WTC11 (cell line): ENCODE results near the gene VWA5A. TPM values are rescaled to one million over a fixed set of nuclear protein-coding genes. Genes with fewer than 3 reads are reported as not detected.

Experiments used
- ATAC-seq: fragments of 200-7000 bp; cut with Tn5 transposase; 2 replicates; pipeline ENCODE4 v1.10.0; 2021; ENCODE audit warnings: mild to moderate bottlenecking, moderate library complexity
- CTCF ChIA-PET: fragments of 300-600 bp; sonication (Branson Sonifier 250); formaldehyde crosslinking; loops from one replicate; lab custom pipeline; 2021; ENCODE audit warnings: antibody characterized with exemption; lab: Charles Lee
- POLR2A ChIA-PET: fragments of 350-600 bp; sonication (Branson Sonifier 250); formaldehyde crosslinking; loops from one replicate; lab custom pipeline; 2021; ENCODE audit warnings: antibody characterized with exemption; lab: Charles Lee
- DNase-seq: peaks from one replicate; pipeline ENCODE4 v3.0.0; 2021; ENCODE audit warnings: low spot score
- H3K27ac Mint-ChIP-seq: 2 replicates; pipeline ENCODE4 v1.8.0; 2021; ENCODE audit warnings: mixed read lengths
- H3K27me3 Mint-ChIP-seq: 2 replicates; pipeline ENCODE4 v1.8.0; 2021; ENCODE audit warnings: low read depth, mild to moderate bottlenecking, moderate library complexity, mixed read lengths
- H3K36me3 Mint-ChIP-seq: 2 replicates; pipeline ENCODE4 v1.8.0; 2021; ENCODE audit warnings: mixed read lengths
- H3K4me1 Mint-ChIP-seq: 2 replicates; pipeline ENCODE4 v1.8.0; 2022; ENCODE audit warnings: mixed read lengths
- H3K4me3 Mint-ChIP-seq: 2 replicates; pipeline ENCODE4 v1.8.0; 2021; ENCODE audit warnings: mild to moderate bottlenecking, moderate library complexity, mixed read lengths
- H3K9me3 Mint-ChIP-seq: 2 replicates; pipeline ENCODE4 v1.8.0; 2021; ENCODE audit warnings: mixed read lengths
- ATF6 ChIP-seq: sonication (generic); formaldehyde crosslinking; IDR thresholded peaks from 2 replicates; pipeline ENCODE4 v1.8.1; 2023; ENCODE audit warnings: mild to moderate bottlenecking, missing genetic modification reagents
- CREM ChIP-seq: sonication (generic); formaldehyde crosslinking; IDR thresholded peaks from 2 replicates; pipeline ENCODE4 v1.8.1; 2022; ENCODE audit warnings: mild to moderate bottlenecking, missing genetic modification reagents, moderate library complexity
- EMX1 ChIP-seq: fragments of 250-450 bp; sonication (Bioruptor Pico); IDR thresholded peaks from 2 replicates; pipeline ENCODE4 v1.8.0; 2021; ENCODE audit warnings: mild to moderate bottlenecking
- FOXP4 ChIP-seq: sonication (generic); formaldehyde crosslinking; IDR thresholded peaks from 2 replicates; pipeline ENCODE4 v1.8.0; 2022; ENCODE audit warnings: mild to moderate bottlenecking, missing genetic modification reagents
- IRF2 ChIP-seq: sonication (generic); formaldehyde crosslinking; IDR thresholded peaks from 2 replicates; pipeline ENCODE4 v1.8.0; 2022; ENCODE audit warnings: low read depth, missing genetic modification reagents, borderline replicate concordance
- MXD4 ChIP-seq: fragments of 250-450 bp; sonication (Bioruptor Pico); IDR thresholded peaks from 2 replicates; pipeline ENCODE4 v1.8.0; 2021; ENCODE audit warnings: mild to moderate bottlenecking, moderate library complexity, borderline replicate concordance
- OVOL2 ChIP-seq: fragments of 250-450 bp; sonication (Bioruptor Pico); IDR thresholded peaks from 2 replicates; pipeline ENCODE4 v1.9.0; 2021; ENCODE audit warnings: mild to moderate bottlenecking, borderline replicate concordance
- SP1 ChIP-seq: sonication (generic); formaldehyde crosslinking; conservative IDR thresholded peaks from 2 replicates; pipeline ENCODE4 v1.8.1; 2022; ENCODE audit warnings: missing genetic modification reagents
- ZMAT4 ChIP-seq: fragments of 250-450 bp; sonication (Bioruptor Pico); IDR thresholded peaks from 2 replicates; pipeline ENCODE4 v1.9.0; 2021; ENCODE audit warnings: mild to moderate bottlenecking
- ZNF219 ChIP-seq: sonication (generic); formaldehyde crosslinking; IDR thresholded peaks from 2 replicates; pipeline ENCODE4 v1.8.0; 2023; ENCODE audit warnings: missing genetic modification reagents, mild to moderate bottlenecking, borderline replicate concordance
- ZNF232 ChIP-seq: sonication (generic); formaldehyde crosslinking; IDR thresholded peaks from 2 replicates; pipeline ENCODE4 v1.8.0; 2022; ENCODE audit warnings: mild to moderate bottlenecking, missing genetic modification reagents
- ZNF281 ChIP-seq: sonication (generic); formaldehyde crosslinking; IDR thresholded peaks from 2 replicates; pipeline ENCODE4 v1.8.0; 2023; ENCODE audit warnings: mild to moderate bottlenecking, missing genetic modification reagents
- total RNA-seq: library from RNA; stranded (reverse); gene quantifications from 3 replicates; pipeline ENCODE4 v1.2.3, GENCODE V29; 2021
- TF ChIP-seq, protein P1 (sequence below): sonication (generic); formaldehyde crosslinking; IDR thresholded peaks from 2 replicates; pipeline ENCODE4 v1.8.1; 2023; ENCODE audit warnings: mild to moderate bottlenecking, missing genetic modification reagents

Gene VWA5A
- total RNA-seq, 1 experiment from 2014 or later, result 19.5 TPM

DNA sequence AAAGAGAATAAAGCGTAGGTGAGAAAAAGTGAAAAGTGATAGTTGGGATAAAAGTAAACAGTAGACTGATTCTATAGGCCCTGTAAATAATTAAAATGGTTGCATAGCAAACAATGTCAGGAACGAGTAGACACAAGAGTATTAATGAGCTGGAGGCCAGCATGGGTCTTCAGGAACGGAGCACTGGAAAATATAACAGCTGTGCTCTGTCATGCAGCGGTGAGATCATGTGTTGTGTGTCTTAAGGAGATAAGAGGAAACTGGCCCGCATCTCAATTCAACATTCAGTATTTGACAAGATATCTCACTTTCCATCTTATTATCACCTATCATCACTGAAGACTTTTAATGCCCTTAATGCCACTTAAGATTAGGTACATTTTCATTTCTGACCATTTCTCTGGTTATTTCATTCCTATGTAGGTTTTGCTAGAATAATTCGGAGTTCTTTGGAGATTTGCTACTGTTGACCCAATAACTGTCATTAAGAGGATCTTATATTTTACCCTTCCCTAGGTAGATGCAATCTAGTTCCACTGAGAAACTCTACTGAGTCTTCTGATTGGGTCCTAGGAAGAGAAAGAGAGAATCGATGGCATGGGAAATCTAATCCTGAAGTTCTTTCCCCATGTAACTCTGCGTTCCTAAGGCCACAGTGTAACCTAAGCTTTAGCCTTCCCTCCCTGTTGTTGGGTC is 35.5 kb upstream of the VWA5A start:
- H3K36me3 Mint-ChIP-seq, result no peaks in the 10 kb centered on the region
- TF ChIP-seq IRF2 (CRISPR knock-in tag), result no peak
- no peak for TF ChIP-seq OVOL2 (CRISPR knock-in tag)
- no peak for TF ChIP-seq ATF6 (CRISPR knock-in tag)
- TF ChIP-seq CREM (CRISPR knock-in tag), result no peak
- no peak for TF ChIP-seq MXD4 (CRISPR knock-in tag)
- no peak for TF ChIP-seq ZNF219
- TF ChIP-seq EMX1, result no peak
- no peak for TF ChIP-seq FOXP4 (CRISPR knock-in tag)
- no peak for TF ChIP-seq ZNF281
- TF ChIP-seq SP1 (CRISPR knock-in tag), result no peak
- peaks cover 4% of the 10 kb centered on the region; the same call in 1 of the 2 replicates for H3K4me1 Mint-ChIP-seq
- no peaks in the 10 kb centered on the region for H3K9me3 Mint-ChIP-seq
- H3K4me3 Mint-ChIP-seq, result no peak overlapping the region
- DNase-seq, result no peak
- H3K27ac Mint-ChIP-seq, result no peak overlapping the region
- no peak for ATAC-seq
- ChIA-PET POLR2A (no interaction called here), CTCF (interaction anchor here (1.4 to 1.7 kb wide), 2 partner anchors 8 to 10 kb away, joined by 5 to 8 read pairs; no protein-coding TSS in a partner anchor)
- no peaks in the 10 kb centered on the region for H3K27me3 Mint-ChIP-seq

DNA sequence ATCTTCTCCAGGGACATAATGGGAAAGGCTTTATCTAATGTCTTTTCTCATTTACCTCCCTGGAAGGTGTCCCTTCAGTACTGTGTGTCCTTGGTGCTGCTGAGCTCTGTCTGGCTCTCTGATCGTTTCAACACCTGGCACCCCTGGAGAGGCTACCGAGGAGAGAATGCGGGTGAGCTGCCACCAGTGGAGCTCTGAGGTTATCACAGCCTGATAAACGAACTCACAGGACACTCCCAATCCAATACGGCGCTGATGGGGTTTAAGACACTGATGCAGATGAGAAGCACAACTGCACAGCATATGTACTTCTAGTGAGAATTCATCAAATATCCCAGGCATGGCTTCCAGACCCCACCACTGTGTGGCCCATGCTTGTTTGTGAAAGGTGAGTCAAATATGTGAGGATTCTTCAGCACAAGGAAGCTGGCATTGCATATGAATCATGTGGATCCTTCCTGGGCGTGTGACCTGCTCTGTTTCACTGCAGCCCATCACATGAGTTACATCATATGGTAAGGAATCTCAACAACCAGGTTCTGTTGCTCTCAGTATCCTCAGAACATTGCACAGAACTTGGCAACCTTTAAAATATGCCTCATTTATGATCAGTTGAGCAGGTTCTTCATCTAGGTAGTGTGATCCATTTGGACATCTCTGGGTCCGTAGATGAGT is 34.8 kb upstream of the VWA5A start:
- H3K27ac Mint-ChIP-seq, result no peak overlapping the region
- POLR2A ChIA-PET, result no interaction called here
- ATAC-seq, result no peak
- CTCF ChIA-PET, result interaction anchor here (1.4 to 1.7 kb wide), 2 partner anchors 9 to 11 kb away, joined by 5 to 8 read pairs; no protein-coding TSS in a partner anchor
- H3K4me1 Mint-ChIP-seq, result peaks cover 4% of the 10 kb centered on the region; the same call in 1 of the 2 replicates
- no peaks in the 10 kb centered on the region for H3K36me3 Mint-ChIP-seq
- H3K4me3 Mint-ChIP-seq, result no peak overlapping the region
- no peak for DNase-seq
- TF ChIP-seq, protein P1, sequence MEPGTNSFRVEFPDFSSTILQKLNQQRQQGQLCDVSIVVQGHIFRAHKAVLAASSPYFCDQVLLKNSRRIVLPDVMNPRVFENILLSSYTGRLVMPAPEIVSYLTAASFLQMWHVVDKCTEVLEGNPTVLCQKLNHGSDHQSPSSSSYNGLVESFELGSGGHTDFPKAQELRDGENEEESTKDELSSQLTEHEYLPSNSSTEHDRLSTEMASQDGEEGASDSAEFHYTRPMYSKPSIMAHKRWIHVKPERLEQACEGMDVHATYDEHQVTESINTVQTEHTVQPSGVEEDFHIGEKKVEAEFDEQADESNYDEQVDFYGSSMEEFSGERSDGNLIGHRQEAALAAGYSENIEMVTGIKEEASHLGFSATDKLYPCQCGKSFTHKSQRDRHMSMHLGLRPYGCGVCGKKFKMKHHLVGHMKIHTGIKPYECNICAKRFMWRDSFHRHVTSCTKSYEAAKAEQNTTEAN, result no peak
- TF ChIP-seq MXD4 (CRISPR knock-in tag) (no peak), ZNF232 (CRISPR knock-in tag) (no peak)
- no peaks in the 10 kb centered on the region for H3K27me3 Mint-ChIP-seq
- no peaks in the 10 kb centered on the region for H3K9me3 Mint-ChIP-seq

GRCh38 chr11:124081483-124081882 is 33.8 kb upstream of the VWA5A start:
- CTCF ChIA-PET, result interaction anchor here (1.9 to 2.5 kb wide), 2 partner anchors 10 to 12 kb away, joined by 7 to 13 read pairs; no protein-coding TSS in a partner anchor
- Mint-ChIP-seq H3K27ac (no peak overlapping the region), H3K4me1 (peaks cover 4% of the 10 kb centered on the region; the same call in 1 of the 2 replicates), H3K27me3 (no peaks in the 10 kb centered on the region), H3K4me3 (no peak overlapping the region), H3K36me3 (no peaks in the 10 kb centered on the region), H3K9me3 (no peaks in the 10 kb centered on the region)
- TF ChIP-seq ZMAT4 (CRISPR knock-in tag), result no peak
- ATAC-seq, result no peak
- POLR2A ChIA-PET, result no interaction called here
- DNase-seq, result no peak
